GM12872 (cell line): ENCODE results near the gene PAQR6.

Experiments used
- TF ChIP-seq, protein P1 (sequence below): IDR thresholded peaks from 3 replicates; pipeline ENCODE4 v1.5.1; 2011; ENCODE audit warnings: low read depth, mild to moderate bottlenecking, low read length, moderate library complexity; ENCODE audit not compliant: insufficient read depth

The PAQR6 gene

DNA sequence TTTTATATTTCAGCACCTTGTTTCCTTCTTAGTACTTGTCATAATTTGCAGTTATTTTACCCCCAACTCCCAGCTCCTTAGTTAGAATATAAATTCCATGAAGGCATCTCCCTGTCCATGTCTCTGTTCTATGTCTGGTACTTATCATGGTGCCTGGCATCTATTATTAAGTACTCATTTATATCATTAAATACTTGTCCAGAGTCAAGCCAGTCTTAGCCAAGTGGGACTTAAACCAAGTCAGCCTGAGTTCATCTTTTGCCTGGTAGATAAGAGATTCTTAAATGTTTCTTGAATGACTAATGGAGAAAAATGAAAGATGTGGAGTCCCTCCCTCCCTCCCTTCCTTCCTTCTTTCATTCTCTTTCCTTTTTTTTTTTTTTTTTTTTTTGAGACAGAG is 44.5 kb downstream of the PAQR6 start:
- TF ChIP-seq, protein P1, sequence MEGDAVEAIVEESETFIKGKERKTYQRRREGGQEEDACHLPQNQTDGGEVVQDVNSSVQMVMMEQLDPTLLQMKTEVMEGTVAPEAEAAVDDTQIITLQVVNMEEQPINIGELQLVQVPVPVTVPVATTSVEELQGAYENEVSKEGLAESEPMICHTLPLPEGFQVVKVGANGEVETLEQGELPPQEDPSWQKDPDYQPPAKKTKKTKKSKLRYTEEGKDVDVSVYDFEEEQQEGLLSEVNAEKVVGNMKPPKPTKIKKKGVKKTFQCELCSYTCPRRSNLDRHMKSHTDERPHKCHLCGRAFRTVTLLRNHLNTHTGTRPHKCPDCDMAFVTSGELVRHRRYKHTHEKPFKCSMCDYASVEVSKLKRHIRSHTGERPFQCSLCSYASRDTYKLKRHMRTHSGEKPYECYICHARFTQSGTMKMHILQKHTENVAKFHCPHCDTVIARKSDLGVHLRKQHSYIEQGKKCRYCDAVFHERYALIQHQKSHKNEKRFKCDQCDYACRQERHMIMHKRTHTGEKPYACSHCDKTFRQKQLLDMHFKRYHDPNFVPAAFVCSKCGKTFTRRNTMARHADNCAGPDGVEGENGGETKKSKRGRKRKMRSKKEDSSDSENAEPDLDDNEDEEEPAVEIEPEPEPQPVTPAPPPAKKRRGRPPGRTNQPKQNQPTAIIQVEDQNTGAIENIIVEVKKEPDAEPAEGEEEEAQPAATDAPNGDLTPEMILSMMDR: no peak

DNA sequence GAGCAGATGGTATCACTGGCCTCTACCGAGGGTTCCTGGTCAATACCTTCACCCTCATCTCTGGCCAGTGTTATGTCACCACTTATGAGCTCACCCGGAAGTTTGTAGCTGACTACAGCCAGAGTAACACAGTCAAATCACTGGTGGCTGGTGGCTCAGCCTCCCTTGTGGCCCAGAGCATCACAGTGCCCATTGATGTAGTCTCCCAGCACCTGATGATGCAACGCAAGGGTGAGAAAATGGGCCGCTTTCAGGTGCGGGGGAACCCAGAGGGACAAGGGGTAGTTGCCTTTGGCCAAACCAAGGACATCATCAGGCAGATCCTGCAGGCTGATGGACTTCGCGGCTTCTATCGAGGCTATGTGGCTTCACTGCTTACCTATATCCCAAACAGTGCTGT is 47.8 kb downstream of the PAQR6 start:
- TF ChIP-seq, protein P1: no peak

DNA sequence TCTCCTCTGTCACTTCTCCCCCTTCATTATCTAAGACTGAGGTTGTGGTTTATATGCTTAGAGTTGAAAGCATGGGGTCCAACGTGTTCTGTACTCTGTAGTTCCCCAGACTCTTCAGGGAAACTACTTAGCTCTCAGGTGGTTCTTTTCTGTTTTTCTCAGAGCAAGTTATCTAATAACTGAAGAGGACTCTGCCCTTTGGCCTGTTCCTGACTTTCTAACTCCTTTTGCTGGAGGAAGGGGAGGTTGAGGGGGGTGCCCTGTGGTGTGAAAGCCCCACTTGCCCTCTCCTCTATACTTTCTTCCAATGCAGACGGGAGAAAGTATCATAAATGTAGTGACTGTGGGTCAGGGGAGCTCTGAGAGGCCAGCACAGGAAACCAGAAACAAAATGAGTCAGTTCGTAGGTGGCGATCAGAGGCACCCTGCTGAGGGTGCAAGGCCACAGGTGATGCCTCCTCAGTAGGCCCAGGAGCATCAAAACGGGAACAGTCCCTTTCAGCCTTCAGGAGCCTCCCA is 49.0 kb downstream of the PAQR6 start:
- TF ChIP-seq, protein P1: no peak

DNA sequence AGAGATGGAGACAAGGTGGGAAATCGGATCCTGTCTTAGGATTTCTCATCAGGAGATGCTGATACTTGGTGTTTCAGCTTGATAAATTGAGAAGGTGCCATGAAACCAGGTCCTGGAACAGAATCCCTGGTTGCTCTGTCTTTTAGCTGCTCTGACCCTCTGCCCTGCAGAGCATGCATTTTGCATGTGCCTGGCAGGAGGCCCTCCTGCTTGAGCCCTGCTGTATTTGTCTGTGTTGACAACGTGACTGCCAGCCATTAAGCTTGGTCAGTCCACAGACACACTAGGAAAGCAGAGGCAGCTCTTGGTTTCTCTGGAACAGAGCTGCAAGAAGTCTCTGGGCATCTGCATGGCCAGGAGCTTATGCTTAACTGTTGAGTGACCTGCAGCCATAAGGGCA is 51.4 kb downstream of the PAQR6 start:
- TF ChIP-seq, protein P1: no peak

DNA sequence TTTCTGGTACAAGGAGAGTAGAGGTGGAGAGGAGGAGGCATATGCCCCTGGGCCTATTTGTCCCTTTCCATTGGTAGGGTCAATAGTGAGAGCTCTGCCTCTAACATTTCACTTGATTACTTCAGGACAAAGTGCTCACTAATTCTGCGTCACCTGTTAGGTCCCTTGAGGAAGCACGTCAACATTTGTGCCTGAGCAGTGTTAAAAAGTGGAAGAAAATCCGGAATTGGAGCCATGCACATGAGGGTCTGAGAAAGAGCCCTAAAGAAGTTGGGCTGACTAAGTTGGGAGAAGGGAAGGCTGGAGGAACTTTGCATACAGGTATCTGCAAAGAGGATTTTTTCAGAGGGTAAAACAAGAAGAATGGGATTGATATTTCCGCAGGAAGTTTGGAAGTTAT is 52.0 kb downstream of the PAQR6 start:
- TF ChIP-seq, protein P1: no peak

DNA sequence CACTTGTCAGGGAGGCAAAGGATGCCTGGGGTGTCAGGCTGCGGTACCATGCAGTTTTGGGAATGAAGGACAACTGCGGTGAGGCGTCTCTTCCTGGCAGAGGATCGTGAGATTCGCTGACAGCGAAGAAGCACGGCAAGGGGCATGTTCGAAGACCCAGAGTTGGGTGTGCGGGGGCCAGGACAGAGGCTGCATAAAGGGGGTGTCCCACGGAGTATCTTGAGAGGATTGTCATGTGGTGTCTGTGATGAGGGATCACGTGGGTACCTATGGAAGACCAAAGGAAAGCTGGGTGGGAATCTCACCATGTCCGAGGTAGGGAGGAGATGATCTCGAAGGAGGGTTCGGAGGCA is 53.6 kb downstream of the PAQR6 start:
- TF ChIP-seq, protein P1: no peak

DNA sequence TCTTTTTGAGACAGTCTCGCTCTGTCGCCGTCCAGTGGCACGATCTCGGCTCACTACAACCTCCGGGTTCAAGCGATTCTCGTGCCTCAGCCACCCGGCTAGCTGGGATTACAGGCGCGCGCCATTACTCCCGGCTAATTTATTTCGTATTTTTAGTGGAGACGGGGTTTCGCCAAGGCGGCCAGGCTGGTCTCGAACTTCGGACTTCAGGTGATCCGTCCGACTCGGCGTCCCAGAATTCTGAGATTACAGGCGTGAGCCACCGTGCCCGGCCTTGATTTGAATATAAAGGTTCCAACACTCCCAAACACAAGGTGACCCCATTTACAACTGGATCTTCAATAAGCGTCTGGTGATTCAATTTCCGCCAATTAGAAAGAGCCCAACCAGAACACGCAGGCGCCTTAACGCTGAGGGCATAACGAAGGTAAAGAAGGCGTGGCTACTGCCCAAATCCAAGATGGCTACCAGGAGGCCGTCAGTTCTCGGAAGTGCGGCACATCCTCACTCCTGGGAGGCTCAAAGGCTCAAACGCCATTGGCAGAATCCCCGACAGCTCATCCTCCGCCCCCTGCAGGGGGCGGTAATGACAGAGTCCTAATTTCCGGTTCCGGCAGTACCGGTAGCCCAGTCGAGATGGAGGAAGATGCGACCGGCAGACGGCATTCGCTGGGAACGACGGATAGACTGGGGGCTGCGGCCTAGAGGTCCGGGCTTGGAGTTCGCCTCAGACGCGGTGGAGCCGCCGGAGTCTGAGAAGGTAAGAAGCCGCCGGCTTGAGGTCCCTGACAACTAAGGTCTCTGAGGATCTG is 54.2 kb downstream of the PAQR6 start, which contains the start of gene SLC25A44:
Gene SLC25A44, plus strand, starts transcription at position 617 of the 812 bp plus-strand sequence. CDS start 5,744 bp downstream, outside the sequence.
- TF ChIP-seq, protein P1: peak; percentile 54
